GM23338 (cell line): ENCODE measurements around the gene PKD2.
"Not testable (repeated sequence)": the region's sequence is repeated elsewhere in the genome, so short reads cannot be mapped to it uniquely, and the experiment has no call there.

Experiments
- EZH2phosphoT487 ChIP-seq: fragments of 200-600 bp; sonication (generic); IDR thresholded peaks from one replicate; pipeline ENCODE4 v1.8.1; 2018; ENCODE audit warnings: antibody characterized with exemption; ENCODE audit not compliant: unreplicated experiment
- STAT1 ChIP-seq: IDR thresholded peaks from one replicate; pipeline ENCODE4 v1.6.1; 2016; ENCODE audit warnings: antibody characterized with exemption; ENCODE audit not compliant: unreplicated experiment
- TF ChIP-seq, protein P1 (sequence below), 2 experiments: fragments of 200-600 bp in 1 of 2; sonication (generic) in 1 of 2; conservative IDR thresholded peaks; 2 replicates each; pipeline versions ENCODE4 v1.5.1 to v1.6.1; 2016 to 2017; ENCODE audit warnings: antibody characterized with exemption in 2 of 2, low read depth in 2 of 2, mild to moderate bottlenecking in 2 of 2, moderate library complexity in 1 of 2

DNA sequence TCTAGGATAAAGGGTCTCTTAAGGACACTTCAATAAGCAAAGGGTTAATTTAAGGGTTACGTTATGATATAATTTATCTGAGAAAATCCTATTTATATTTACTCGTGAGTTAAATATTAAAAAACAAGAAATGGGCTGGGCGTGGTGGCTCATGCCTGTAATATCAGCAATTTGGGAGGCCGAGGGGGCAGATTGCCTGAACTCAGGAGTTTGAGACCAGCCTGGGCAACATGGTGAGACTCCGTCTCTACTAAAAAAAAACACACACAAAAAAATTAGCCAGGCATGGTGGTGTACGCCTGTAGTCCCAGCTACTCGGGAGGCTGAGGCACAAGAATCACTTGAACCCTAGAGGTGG is 100.7 kb downstream of the PKD2 start:
- TF ChIP-seq, protein P1, sequence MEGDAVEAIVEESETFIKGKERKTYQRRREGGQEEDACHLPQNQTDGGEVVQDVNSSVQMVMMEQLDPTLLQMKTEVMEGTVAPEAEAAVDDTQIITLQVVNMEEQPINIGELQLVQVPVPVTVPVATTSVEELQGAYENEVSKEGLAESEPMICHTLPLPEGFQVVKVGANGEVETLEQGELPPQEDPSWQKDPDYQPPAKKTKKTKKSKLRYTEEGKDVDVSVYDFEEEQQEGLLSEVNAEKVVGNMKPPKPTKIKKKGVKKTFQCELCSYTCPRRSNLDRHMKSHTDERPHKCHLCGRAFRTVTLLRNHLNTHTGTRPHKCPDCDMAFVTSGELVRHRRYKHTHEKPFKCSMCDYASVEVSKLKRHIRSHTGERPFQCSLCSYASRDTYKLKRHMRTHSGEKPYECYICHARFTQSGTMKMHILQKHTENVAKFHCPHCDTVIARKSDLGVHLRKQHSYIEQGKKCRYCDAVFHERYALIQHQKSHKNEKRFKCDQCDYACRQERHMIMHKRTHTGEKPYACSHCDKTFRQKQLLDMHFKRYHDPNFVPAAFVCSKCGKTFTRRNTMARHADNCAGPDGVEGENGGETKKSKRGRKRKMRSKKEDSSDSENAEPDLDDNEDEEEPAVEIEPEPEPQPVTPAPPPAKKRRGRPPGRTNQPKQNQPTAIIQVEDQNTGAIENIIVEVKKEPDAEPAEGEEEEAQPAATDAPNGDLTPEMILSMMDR (conservative IDR thresholded peaks at IDR 0.05; ENCODE audit: low read depth in 2 of 2), result not testable (repeated sequence)
- not testable (repeated sequence) for TF ChIP-seq STAT1, EZH2phosphoT487
